NCI-H1694 treated with DMSO at 0.1 percent for 48 hours (cell line): ENCODE data around the gene CYP3A5.
"Not testable (repeated sequence)": the region's sequence is repeated elsewhere in the genome, so short reads cannot be mapped to it uniquely, and the experiment has no call there.

Experiments
- DNase-seq: peaks from one replicate; lab custom pipeline; 2025; lab: John Stamatoyannopoulos, UW

The CYP3A5 gene

GRCh38 chr7:99685871-99686608 lies 6.2 kb upstream of the CYP3A5 start:
- not testable (repeated sequence) for DNase-seq

- DNase-seq = no peak
These were observed 5.4 kb upstream of the CYP3A5 start for GRCh38 chr7:99685129-99685758.

- DNase-seq = no peak
These were observed 780 bp downstream of the CYP3A5 start for GRCh38 chr7:99679032-99679399.

GRCh38 chr7:99677648-99678045 lies 2.1 kb downstream of the CYP3A5 start:
- DNase-seq = no peak

GRCh38 chr7:99677013-99677647 lies 2.7 kb downstream of the CYP3A5 start:
- no peak for DNase-seq

- DNase-seq = no peak
These were observed 4.6 kb downstream of the CYP3A5 start for GRCh38 chr7:99674995-99675742.

GRCh38 chr7:99672573-99672972 lies 7.2 kb downstream of the CYP3A5 start:
- no peak for DNase-seq

- no peak for DNase-seq
These were observed 10.0 kb downstream of the CYP3A5 start for GRCh38 chr7:99669782-99670181.

- no peak for DNase-seq
These were observed 11.3 kb downstream of the CYP3A5 start for GRCh38 chr7:99668541-99668940.

GRCh38 chr7:99667179-99667578 lies 12.6 kb downstream of the CYP3A5 start:
- DNase-seq = no peak

GRCh38 chr7:99666013-99666395 lies 13.8 kb downstream of the CYP3A5 start:
- no peak for DNase-seq

GRCh38 chr7:99665312-99666012 lies 14.3 kb downstream of the CYP3A5 start:
- no peak for DNase-seq

GRCh38 chr7:99657879-99658278 lies 21.9 kb downstream of the CYP3A5 start:
- DNase-seq = not testable (repeated sequence)

- not testable (repeated sequence) for DNase-seq
These were observed 25.2 kb downstream of the CYP3A5 start for GRCh38 chr7:99654626-99655025.

GRCh38 chr7:99653754-99654153 lies 26.0 kb downstream of the CYP3A5 start:
- DNase-seq = no peak

GRCh38 chr7:99653269-99653668 lies 26.5 kb downstream of the CYP3A5 start:
- not testable (repeated sequence) for DNase-seq

- DNase-seq = no peak
These were observed 27.1 kb downstream of the CYP3A5 start for GRCh38 chr7:99652671-99653070.

GRCh38 chr7:99651290-99651689 lies 28.5 kb downstream of the CYP3A5 start:
- no peak for DNase-seq

- no peak for DNase-seq
These were observed 31.0 kb downstream of the CYP3A5 start for GRCh38 chr7:99648843-99649242.

- DNase-seq = no peak
These were observed 34.2 kb downstream of the CYP3A5 start for GRCh38 chr7:99645590-99645989.

GRCh38 chr7:99644431-99644830 lies 35.4 kb downstream of the CYP3A5 start:
- DNase-seq = no peak

- no peak for DNase-seq
These were observed 36.3 kb downstream of the CYP3A5 start for GRCh38 chr7:99643464-99643863.
